GM18505 (cell line): ENCODE results near the gene ZFP36L2.
"Not testable (repeated sequence)": the region's sequence is repeated elsewhere in the genome, so short reads cannot be mapped to it uniquely, and the experiment has no call there.

Experiments used
- ATAC-seq: cut with Tn5 transposase; IDR thresholded peaks from one replicate; pipeline ENCODE4 v1.9.1; 2021; ENCODE audit not compliant: unreplicated experiment
- POLR2A ChIP-seq: IDR thresholded peaks from 4 replicates; pipeline ENCODE4 v1.6.1; 2011; ENCODE audit warnings: borderline replicate concordance; ENCODE audit not compliant: insufficient read depth, insufficient read length; ENCODE audit errors: extremely low read depth

ZFP36L2 gene

DNA sequence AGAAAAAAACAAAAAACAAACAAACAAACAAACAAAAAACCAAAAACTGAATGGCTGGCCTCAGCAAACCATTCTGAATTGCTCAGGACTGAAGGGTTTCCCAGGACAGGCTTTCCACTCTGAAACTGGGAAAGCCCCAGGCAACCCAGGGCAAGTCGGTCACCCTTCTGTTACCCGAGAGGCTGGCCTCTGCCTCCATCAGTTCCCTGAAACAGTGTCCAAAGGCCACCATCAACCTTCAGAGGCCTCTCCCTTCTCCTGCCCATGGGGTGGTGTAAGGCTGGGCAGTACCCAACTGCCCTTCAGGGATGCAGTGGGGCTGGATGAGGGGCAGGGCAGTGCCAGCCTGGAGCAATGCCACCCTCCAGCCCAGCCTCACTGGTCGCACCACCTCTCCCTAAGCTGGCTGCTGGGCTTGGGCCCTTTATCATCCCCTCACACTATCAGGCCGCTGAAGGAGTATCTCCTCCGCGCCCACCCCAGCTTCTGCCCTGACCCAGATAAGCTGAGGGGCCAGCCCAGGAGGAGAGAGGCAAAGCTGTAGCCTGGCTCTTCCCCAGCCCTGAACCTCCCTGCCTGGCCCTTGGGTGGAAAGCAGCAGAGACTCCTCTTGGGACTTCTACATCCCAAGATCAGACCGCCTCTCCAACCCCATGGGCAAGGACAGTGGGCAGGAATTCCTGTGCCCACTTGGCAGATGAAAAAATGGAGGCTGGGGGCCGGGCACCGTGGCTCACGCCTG, 35.9 kb downstream of the ZFP36L2 start:
- TF ChIP-seq POLR2A, result no peak
- no peak for ATAC-seq

DNA sequence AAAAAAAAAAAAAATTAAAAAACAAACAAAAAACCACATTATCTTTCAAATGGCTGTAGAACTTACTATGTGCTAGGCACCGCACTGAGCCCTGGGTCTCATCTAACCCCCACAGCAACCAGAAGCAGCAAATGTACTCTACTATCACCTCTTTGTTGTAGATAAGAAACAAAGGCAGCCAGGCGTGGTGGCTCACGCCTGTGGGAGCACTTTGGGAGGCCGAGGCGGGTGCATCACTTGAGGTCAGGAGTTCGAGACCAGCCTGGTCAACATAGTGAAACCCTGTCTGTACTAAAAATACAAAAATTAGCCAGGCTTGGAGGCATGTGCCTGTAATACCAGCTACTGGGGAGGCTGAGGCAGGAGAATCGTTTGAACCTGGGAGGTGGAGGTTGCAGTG, 36.5 kb downstream of the ZFP36L2 start:
- not testable (repeated sequence) for ATAC-seq

DNA sequence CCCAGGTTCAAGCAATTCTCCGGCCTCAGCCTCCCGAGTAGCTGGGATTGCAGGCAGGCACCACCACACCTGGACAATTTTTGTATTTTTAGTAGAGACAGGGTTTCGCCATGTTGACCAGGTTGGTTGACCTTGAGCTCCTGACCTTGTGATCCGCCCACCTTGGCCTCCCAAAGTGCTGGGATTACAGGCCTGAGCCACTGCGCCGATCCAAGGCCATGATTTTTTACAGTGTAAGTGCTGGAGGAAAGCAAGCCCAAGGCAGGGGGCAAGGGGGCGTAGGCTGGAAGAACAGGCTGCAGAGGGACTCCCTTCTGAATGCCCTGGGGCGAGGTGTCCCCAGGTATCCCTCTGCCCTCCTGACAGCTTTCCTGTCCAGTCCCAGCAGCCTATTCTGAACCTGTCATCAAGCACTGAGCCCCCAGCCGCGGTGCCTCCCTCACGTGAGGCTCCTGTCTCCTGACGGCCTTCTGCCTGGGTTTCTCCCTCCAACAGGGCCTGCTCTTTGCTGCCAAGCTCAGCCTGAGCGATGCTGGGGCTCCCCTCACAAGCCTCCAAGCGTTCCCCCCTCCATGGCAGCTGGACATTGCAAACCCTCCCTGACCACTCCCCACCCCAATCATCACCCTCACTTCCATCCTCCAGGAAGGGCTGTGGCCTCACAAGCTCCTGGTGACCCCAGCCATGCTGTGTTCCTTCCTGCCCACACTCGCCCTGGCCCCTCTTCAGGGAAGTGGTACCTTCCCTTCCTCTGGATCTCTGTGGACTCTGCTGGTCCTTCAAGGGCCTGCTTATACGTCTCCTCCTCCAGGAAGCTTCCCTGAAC, 37.6 kb downstream of the ZFP36L2 start:
- TF ChIP-seq POLR2A, result no peak
- no peak for ATAC-seq

GRCh38 chr2:43186679-43187374, 39.6 kb downstream of the ZFP36L2 start:
- no peak for ATAC-seq
- TF ChIP-seq POLR2A, result no peak

- no peak for TF ChIP-seq POLR2A
- ATAC-seq, result no peak
Measured at GRCh38 chr2:43186321-43186678, 40.1 kb downstream of the ZFP36L2 start.

GRCh38 chr2:43185146-43185545, 41.3 kb downstream of the ZFP36L2 start:
- no peak for TF ChIP-seq POLR2A
- no peak for ATAC-seq

DNA sequence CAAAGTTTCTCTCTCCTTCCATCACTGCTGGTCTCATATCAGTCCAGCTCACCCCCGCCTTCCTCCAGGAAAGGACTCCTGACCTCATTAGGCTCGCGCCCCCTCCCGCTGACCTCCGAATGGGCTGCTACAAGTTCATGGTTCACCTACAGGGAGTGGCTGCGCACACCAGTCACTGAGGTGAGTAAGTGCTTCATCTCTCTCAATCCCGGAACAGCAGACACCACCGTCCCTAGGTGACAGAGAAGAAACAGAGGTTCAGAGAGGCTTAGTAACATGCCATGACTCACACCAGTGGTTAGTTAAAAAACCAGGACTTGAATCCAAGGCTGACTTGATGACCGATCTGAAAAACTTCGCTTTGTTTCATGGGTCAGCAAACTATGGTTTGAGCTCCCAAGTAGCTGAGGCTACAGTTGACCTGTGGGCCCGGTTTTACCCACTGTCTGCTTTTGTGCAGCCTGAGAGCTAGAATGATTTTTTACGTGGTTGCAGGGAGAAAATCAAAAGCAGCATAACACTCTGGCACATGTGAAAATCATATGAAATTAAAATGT, 42.0 kb downstream of the ZFP36L2 start:
- no peak for ATAC-seq
- no peak for TF ChIP-seq POLR2A

DNA sequence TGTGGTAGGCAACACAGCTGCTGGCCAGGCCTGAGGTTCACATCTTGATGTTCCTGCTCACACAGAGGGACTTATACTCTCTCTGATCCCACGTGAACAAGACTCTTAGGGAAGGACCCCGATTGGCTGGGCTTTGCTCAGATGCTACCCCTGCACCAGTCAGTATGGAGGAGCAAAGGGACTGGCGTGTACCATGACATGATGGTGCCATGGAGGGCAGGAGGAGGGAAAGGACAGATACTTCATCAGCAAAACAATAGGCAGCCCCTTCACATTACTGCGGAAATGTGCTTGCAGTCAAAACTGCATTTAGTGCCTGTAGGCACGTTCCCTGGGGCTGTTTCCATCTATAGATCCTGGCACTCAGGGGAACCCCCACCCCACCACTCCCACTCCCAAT, 42.7 kb downstream of the ZFP36L2 start:
- no peak for TF ChIP-seq POLR2A
- ATAC-seq, result no peak

- no peak for ATAC-seq
- no peak for TF ChIP-seq POLR2A
Measured at GRCh38 chr2:43180897-43181296, 45.5 kb downstream of the ZFP36L2 start.

- no peak for ATAC-seq
- TF ChIP-seq POLR2A, result no peak
Measured at GRCh38 chr2:43179942-43180341, 46.5 kb downstream of the ZFP36L2 start.

- no peak for TF ChIP-seq POLR2A
- ATAC-seq, result no peak
Measured at GRCh38 chr2:43178602-43179542, 47.5 kb downstream of the ZFP36L2 start.

DNA sequence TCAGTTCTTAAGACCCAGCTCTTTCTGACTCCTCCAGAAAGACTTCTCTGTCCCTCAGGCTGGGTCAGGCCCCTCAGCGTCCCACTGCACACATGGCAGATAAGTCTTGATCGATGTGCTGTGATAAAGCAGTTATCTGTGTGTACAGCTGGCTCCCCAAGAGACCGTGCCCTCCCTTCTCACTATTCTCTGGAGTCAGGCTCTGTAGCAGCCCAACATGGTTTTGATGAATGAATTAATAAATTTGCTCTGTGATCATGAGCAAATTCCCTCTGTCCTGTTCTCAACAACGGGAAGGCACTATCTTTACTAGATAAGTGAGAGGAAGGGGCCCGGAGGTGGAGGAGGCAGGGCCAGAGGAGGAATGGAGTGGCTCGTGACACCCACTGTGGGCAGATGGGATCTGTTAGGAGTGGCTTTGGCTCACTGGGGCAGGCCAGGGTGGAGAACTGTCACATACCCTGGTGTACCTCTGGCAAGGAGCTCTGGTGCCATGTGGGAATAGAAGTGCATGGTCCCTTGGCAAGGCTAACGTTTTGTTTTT, 48.3 kb downstream of the ZFP36L2 start:
- no peak for ATAC-seq
- no peak for TF ChIP-seq POLR2A

- TF ChIP-seq POLR2A, result no peak
- ATAC-seq, result no peak
Measured at GRCh38 chr2:43176449-43176848, 50.0 kb downstream of the ZFP36L2 start.

DNA sequence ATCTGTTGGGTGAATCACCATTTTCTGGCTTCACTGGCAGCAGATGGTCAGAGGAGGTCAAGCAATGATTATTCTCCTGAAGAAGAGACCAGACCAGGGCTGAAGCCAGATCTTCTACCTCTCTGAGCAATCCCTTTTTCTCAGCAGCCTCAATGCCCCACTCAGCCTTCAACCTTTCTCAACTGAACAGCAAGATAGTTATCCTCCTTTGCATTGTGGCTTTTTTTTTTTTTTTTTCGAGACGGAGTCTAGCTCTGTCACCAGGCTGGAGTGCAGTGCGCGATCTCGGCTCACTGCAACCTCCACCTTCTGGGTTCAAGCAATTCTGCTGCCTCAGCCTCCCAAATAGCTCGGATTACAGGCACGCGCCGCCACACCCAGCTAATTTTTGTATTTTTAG, 50.5 kb downstream of the ZFP36L2 start:
- no peak for TF ChIP-seq POLR2A
- no peak for ATAC-seq
